HG03342 (cell line): ENCODE results near the gene ACP7.
"Not testable (repeated sequence)": the region's sequence is repeated elsewhere in the genome, so short reads cannot be mapped to it uniquely, and the experiment has no call there.

Experiments
- ATAC-seq: cut with Tn5 transposase; IDR thresholded peaks from one replicate; pipeline ENCODE4 v1.9.1; 2021; ENCODE audit warnings: mild to moderate bottlenecking, moderate library complexity; ENCODE audit not compliant: unreplicated experiment

ACP7 gene

DNA sequence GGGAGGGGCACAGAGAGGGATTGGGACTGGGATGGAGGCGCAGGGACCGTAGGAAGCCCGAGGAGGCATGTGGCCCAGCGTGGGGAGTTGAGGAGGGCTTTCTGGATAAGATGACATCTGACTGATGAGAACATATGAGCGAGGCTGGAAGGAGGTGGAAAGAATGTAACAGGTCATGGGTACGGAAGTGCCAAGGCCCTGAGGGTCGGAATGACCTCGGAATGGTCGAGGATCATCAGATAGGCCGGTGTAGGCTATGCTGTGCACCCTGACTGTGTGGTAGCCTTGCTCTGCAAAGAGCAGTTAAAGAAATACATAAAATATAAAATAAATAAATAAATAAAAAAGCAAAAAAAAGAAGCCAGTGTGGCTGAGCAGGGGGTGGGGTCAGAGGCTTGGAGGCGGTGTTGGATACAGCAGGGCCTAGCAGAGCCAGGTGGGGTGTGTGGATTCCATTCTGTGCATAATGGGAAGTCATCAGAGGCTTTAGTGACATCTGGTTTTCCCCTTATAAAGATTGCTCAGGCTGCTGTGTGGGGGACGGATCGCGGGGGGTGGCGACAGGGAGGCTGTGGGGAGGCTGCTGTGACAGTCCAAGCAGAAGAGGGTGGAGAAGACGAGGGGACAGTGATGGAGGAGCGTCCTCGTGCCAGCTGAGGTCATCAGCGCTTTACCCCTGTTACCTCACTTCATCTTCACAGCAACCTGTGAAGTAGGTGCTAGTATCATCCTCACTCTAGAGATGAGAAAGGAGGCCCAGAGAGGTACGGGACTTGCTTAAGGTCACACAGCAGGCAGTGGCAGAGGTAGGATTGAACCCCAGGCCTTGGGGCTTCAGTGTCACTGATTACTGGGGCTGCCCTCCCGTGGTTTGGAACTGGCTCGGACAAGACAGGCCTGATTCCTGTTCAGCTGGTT is 46.4 kb downstream of the ACP7 start:
- no peak for ATAC-seq

GRCh38 chr19:39131255-39131755 is 47.1 kb downstream of the ACP7 start:
- no peak for ATAC-seq

- no peak for ATAC-seq
These were observed 48.3 kb downstream of the ACP7 start for GRCh38 chr19:39132344-39132969.

GRCh38 chr19:39133431-39134270 is 49.5 kb downstream of the ACP7 start:
- no peak for ATAC-seq

DNA sequence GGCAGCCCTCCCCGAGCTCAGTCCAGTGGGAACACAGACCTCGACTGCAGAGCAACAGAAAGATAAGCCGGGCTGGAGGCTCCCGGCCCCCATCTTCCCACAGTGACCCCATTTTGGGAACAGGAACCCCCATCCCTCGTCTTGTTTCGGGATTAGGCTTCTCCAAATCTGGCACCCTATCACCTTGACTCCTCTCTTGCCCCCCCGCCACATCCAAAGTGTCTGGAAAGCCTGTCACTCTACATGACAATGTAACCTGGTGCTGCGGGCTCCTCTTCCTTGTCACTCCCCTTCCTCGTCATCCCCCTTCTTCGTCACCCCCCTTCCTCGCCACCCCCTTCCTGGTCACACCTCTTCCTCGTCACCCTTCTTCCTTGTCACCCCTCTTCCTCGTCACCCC is 51.5 kb downstream of the ACP7 start:
- no peak for ATAC-seq

DNA sequence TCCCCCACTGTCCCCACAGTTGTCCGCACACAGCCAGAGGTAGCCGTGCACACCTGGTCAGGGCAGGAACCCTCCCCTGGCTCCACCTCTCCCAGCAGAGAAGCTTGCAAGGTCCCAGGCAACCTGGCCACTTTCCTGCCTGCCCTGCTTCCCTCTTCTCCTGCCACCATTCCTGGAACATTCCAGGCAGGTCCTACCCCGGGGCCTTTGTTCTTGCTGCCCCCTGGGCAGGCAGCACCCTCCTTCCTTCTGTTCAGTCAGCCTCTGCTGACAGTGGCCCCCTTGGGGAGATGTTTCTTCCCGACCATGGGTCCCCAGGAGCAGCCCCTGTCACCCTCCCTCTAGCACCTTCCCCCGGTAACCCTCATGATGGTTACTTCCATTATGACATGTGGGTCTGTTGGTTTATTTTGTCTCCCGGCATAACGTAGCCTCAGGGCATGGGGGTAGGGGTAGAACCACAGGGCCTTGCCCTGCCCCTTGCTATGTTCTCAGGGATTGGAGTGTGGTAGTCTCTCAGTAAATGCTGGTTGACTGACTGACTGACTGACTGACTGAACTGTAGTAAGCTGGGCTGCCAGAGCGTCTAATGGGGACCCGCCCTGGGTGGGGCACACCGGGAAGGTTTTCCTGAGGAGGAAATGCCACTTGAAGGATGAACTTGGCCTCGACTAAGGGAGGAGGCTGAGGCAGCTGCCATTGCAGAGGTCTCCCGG is 52.2 kb downstream of the ACP7 start:
- ATAC-seq: no peak

DNA sequence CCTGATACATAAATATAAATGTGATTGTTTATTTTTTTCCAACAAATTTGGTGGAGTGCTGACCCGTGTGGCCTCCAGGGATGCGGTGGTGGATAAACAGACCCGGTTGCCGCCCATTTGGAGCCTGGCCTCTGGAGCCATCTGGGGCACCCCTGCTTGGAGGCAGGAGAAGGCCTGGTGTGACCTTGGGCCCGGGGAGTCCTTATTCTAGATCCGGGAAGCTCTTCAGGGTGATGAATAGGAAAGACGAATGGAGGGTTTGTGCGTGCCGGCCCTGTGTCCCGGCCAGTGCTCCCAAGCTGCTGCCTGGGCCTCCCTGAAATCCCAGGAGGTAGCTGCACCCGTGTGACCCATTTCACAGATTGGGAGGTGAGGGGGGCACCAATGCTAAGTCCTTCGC is 53.0 kb downstream of the ACP7 start:
- ATAC-seq: no peak

DNA sequence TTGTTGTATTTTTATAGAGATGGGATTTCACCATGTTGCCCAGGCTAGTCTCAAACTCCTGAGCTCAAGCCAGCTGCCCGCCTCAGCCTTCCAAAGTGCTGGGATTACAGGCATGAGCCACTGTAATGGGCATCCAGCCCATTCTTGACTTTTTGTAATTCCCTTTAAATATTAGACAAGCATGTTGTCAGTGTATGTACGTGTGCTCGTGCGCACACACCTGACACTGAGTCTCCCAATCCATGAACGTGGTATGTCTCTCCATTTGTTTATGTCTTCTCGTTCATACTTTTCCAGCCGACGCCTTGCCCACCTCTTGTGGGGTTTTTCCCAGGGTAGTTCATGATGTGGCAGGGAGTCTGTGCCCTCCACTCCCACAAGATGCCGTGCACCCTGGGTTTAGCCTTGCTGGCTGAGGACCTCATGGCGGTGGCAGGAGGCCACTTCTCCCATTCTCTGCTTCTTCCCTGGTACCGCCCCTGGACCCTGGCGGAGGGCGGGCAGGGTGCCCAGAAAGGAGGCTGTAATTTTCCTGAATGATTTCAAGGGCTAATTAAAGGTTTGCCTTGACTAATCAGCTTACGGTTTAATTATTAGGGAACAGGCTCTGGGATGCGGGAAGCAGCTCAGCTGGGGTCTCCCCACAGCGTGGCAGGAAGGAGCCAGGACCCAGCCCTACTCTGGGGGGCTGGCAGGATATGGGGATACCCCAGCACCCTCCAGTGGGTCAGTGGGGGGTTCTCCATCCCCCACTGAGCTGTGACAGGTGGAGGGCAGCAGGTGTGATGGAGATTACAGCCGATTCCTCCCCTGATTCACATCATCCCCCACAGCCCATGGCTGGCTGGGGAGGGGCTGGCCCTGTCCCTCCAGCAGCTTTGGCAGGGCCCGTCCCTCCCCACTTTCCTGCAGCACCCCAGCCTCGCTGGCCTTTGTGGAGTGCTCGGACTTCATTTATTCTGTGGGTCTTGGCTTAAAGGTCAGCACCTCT is 54.3 kb downstream of the ACP7 start:
- ATAC-seq: no peak

DNA sequence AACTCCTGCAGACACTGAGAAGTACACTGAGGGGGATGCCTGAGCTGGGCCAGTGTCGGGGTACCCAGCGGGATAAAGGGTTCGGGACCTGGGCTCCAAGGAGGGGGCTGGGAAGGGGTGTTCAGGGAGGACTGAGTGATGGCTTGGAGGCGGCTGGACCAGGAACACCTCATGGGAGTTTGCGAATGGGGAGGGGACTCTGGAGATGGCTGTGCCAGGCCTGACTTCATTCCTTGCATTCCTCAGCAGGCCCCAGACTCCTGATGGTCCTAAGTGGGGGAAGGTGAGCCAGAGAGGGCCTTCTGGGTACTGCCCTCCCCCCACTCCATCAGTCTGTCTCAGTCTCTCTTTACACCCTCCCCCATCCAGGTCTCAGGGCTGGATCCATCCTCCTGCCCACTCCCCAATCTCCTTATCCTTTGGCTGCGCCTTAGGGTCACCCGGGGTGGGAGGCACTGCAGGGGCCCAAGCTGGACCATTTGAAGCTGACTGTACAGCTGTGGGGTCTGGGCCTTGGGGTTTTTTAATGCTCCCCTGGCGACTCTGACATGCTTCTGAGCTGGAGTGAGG is 55.2 kb downstream of the ACP7 start:
- ATAC-seq: no peak

DNA sequence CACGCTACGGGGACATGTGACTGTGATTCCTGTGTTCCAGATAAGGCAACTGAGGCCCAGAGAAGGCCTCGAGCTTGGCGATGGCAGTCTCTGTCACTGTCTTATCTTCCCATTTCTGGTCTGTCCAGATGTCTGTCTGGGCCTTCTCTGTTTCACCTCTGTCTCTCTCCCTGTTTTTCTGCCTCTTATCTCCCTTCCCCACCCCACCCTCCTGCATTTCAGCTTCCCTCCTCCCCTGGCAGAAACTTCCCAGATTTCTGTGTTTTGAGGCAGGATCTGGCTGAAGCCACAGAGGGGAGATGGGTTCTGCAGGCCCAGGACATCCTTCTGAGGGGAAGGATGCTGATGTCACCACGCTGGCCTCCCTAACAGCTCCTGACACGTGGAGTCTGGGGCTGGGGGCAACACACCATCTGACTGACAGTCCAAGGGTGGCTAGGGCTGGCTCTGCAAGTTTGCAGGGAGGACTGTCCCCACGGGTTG is 55.8 kb downstream of the ACP7 start:
- ATAC-seq: no peak

- ATAC-seq: no peak
These were observed 56.4 kb downstream of the ACP7 start for GRCh38 chr19:39140594-39140993.

GRCh38 chr19:39141929-39142328 is 57.8 kb downstream of the ACP7 start:
- no peak for ATAC-seq

GRCh38 chr19:39142630-39143029 is 58.5 kb downstream of the ACP7 start:
- ATAC-seq: no peak

GRCh38 chr19:39143757-39144289 is 59.7 kb downstream of the ACP7 start:
- ATAC-seq: not testable (repeated sequence)

DNA sequence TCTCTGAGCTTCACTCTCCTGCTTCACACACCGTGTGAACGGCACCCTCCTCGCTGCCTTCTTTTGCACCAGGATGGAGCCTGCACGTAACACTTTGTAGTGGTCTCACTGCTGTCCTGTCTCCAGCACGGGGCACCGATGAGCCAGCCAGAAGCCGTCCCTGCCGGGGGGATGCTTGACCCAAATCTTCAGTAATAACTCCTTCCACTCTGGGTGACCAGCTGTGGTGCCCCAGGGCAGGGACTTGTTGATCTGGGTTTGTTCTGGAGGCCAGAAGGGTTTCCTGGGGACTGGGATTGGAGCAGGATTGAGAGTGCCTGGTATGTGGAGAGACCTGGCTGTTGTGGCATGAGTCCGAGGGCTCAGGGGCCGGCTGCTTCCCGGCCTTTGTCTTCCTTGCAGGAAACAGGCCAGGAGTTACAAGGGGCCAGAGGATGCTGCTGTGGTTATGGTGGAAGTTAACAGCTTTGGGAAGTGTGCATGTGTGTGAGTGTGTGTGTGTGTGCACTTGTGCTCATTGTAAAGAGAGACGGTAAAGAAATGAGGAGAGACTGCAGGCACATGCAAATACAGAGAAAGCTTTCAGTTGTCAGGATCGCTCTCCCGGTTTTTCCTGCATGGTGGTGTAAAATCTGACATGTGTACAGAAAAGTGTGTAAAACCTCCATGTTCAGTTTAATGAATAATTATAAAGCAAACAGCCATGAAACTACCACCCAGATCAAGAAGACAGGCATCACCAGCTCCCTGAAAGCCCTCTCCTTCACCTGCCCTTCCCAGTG is 60.3 kb downstream of the ACP7 start:
- ATAC-seq: no peak

DNA sequence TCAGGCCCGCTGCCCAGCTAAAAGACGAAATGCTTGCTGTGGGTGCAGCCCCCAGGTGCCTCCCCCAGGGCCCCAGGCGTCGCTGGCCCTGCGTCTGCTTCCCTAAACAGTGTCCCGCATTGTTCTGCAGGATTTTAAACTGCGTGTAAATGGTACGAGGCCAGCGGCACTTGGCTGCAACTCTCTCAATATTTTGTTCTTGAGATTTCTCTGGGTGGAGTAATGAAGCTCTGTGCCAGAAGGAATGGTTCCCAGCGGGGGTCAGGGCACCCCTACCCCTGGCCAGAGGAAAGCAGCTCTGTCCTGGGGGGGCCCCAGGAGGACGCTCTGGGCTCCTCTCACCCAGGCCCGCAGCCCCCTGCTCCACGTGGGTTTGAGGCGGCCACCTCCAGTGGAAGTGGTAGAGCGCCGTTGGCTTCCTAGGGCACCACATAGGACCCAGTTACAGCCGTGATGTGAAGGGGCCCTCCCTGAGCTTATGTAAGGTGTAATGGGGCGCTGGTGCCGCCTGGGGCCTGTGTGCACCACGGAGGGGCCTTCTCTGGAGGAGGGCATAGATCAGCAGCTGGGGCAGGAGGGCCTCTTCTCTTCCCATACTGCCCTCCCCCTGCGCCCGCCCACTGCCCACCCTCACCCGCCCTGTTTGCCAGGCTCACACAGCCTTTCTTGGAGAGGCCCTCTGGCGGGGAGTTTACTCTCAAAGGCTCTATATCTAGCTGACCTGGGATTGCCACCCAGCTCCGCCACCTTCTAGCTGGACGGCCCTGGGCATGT is 61.2 kb downstream of the ACP7 start:
- no peak for ATAC-seq

- ATAC-seq: no peak
These were observed 61.9 kb downstream of the ACP7 start for GRCh38 chr19:39146091-39146490.
